H9 (cell line): ENCODE measurements around the gene ABCB11. TPM values are rescaled to one million over a fixed set of nuclear protein-coding genes. Genes with fewer than 3 reads are reported as not detected.

ENCODE experiments used
- DNase-seq: peaks from one replicate; pipeline ENCODE4 v3.0.0-alpha.2; 2017
- H2AFZ ChIP-seq: one replicate; pipeline ENCODE4 v1.6.1; 2013; ENCODE audit warnings: mild to moderate bottlenecking, low read length, control low read depth, moderate library complexity
- H2AK5ac ChIP-seq: 2 replicates; pipeline ENCODE4 v1.6.1; 2013; ENCODE audit warnings: low read length, control low read depth, mixed read lengths; ENCODE audit not compliant: insufficient read length
- H2BK120ac ChIP-seq: one replicate; pipeline ENCODE4 v1.6.1; 2013; ENCODE audit warnings: low read depth, mild to moderate bottlenecking, low read length, control low read depth, inconsistent platforms; ENCODE audit not compliant: poor library complexity, severe bottlenecking
- H2BK12ac ChIP-seq: 2 replicates; pipeline ENCODE4 v1.6.1; 2013; ENCODE audit warnings: low read length, control low read depth, mixed read lengths, low read depth; ENCODE audit not compliant: insufficient read length
- H2BK15ac ChIP-seq: 2 replicates; pipeline ENCODE4 v1.6.1; 2013; ENCODE audit warnings: low read depth, low read length, control low read depth
- H2BK20ac ChIP-seq: one replicate; pipeline ENCODE4 v1.6.1; 2013; ENCODE audit warnings: low read depth, mild to moderate bottlenecking, low read length, control low read depth, inconsistent platforms; ENCODE audit not compliant: poor library complexity, severe bottlenecking
- H2BK5ac ChIP-seq: 2 replicates; pipeline ENCODE4 v1.6.1; 2013; ENCODE audit warnings: low read length, control low read depth, mixed read lengths; ENCODE audit not compliant: insufficient read length
- H3K14ac ChIP-seq: 2 replicates; pipeline ENCODE4 v1.6.1; 2013; ENCODE audit warnings: low read length, control low read depth; ENCODE audit not compliant: insufficient read depth
- H3K18ac ChIP-seq: 2 replicates; pipeline ENCODE4 v1.6.1; 2013; ENCODE audit warnings: low read depth, mild to moderate bottlenecking, mixed read lengths, low read length, control low read depth; ENCODE audit not compliant: insufficient read length
- H3K23ac ChIP-seq: 2 replicates; pipeline ENCODE4 v1.6.1; 2013; ENCODE audit warnings: low read length, control low read depth, mixed read lengths, low read depth; ENCODE audit not compliant: insufficient read length
- H3K23me2 ChIP-seq: 2 replicates; pipeline ENCODE4 v1.6.1; 2013; ENCODE audit warnings: low read depth, mild to moderate bottlenecking, mixed read lengths, low read length, control low read depth; ENCODE audit not compliant: insufficient read length, poor library complexity, severe bottlenecking
- H3K27ac ChIP-seq: 2 replicates; pipeline ENCODE4 v1.5.1; 2013; ENCODE audit warnings: low read length, control low read depth, mixed read lengths, low read depth; ENCODE audit not compliant: insufficient read length
- H3K27me3 ChIP-seq: 2 replicates; pipeline ENCODE4 v1.6.1; 2013; ENCODE audit warnings: low read length, control low read depth, inconsistent platforms; ENCODE audit not compliant: insufficient read depth
- H3K4ac ChIP-seq: 2 replicates; pipeline ENCODE4 v1.6.1; 2013; ENCODE audit warnings: low read depth, mild to moderate bottlenecking, control low read depth, inconsistent platforms, low read length, moderate library complexity
- H3K4me1 ChIP-seq: 2 replicates; pipeline ENCODE4 v1.6.1; 2013; ENCODE audit warnings: low read length, control low read depth, inconsistent platforms; ENCODE audit not compliant: insufficient read depth
- H3K4me2 ChIP-seq: 2 replicates; pipeline ENCODE4 v1.6.1; 2013; ENCODE audit warnings: low read length, control low read depth, mixed read lengths; ENCODE audit not compliant: insufficient read length, insufficient read depth
- H3K56ac ChIP-seq: 2 replicates; pipeline ENCODE4 v1.6.1; 2013; ENCODE audit warnings: low read depth, mild to moderate bottlenecking, mixed read lengths, low read length, control low read depth; ENCODE audit not compliant: insufficient read length
- H3K79me1 ChIP-seq: 2 replicates; pipeline ENCODE4 v1.6.1; 2013; ENCODE audit warnings: low read depth, mild to moderate bottlenecking, moderate library complexity, low read length, control low read depth, inconsistent platforms; ENCODE audit not compliant: insufficient read depth, poor library complexity, severe bottlenecking
- H3K79me2 ChIP-seq: 2 replicates; pipeline ENCODE4 v1.6.1; 2013; ENCODE audit warnings: low read length, control low read depth, inconsistent platforms; ENCODE audit not compliant: insufficient read depth
- H3K9ac ChIP-seq: 2 replicates; pipeline ENCODE4 v1.6.1; 2013; ENCODE audit warnings: low read length, control low read depth, mixed read lengths; ENCODE audit not compliant: insufficient read length; ENCODE audit errors: extremely low read depth
- H3K9me3 ChIP-seq: one replicate; pipeline ENCODE4 v1.6.1; 2013; ENCODE audit warnings: low read depth, low read length, inconsistent platforms; ENCODE audit not compliant: control insufficient read depth
- H3T11ph ChIP-seq: one replicate; pipeline ENCODE4 v1.6.1; 2013; ENCODE audit warnings: mild to moderate bottlenecking, low read length, control low read depth, inconsistent platforms
- H4K20me1 ChIP-seq: one replicate; pipeline ENCODE4 v1.6.1; 2013; ENCODE audit not compliant: control insufficient read depth, insufficient read length, insufficient read depth
- H4K5ac ChIP-seq: 2 replicates; pipeline ENCODE4 v1.6.1; 2013; ENCODE audit warnings: low read depth, mild to moderate bottlenecking, mixed read lengths, low read length, control low read depth; ENCODE audit not compliant: insufficient read length
- H4K8ac ChIP-seq: replicated peaks from 2 replicates; pipeline ENCODE4 v1.6.1; 2013; ENCODE audit warnings: low read length, control low read depth, mixed read lengths, low read depth; ENCODE audit not compliant: insufficient read length
- H4K91ac ChIP-seq: 2 replicates; pipeline ENCODE4 v1.6.1; 2013; ENCODE audit warnings: low read depth, mild to moderate bottlenecking, moderate library complexity, mixed read lengths, low read length, control low read depth; ENCODE audit not compliant: insufficient read length
- H3K27ac Mint-ChIP-seq, 3 experiments: 2 replicates in 2 of 3; 3 replicates in 1 of 3; pipeline ENCODE4 v1.8.0; 2020 to 2021; ENCODE audit warnings: mixed read lengths in 3 of 3, mild to moderate bottlenecking in 1 of 3, moderate library complexity in 1 of 3
- H3K27me3 Mint-ChIP-seq: 2 replicates; pipeline ENCODE4 v1.8.0; 2021; ENCODE audit warnings: low read depth, mild to moderate bottlenecking, moderate library complexity, mixed read lengths
- H3K36me3 Mint-ChIP-seq, 3 experiments: 2 replicates in 2 of 3; 3 replicates in 1 of 3; pipeline ENCODE4 v1.8.0; 2020 to 2021; ENCODE audit warnings: low read depth in 3 of 3, mixed read lengths in 3 of 3; ENCODE audit not compliant: insufficient read depth in 1 of 3
- H3K4me1 Mint-ChIP-seq, 2 experiments: 2 replicates each; pipeline ENCODE4 v1.8.0; 2020; ENCODE audit warnings: mixed read lengths in 2 of 2
- H3K4me3 Mint-ChIP-seq, 2 experiments: 2 replicates in 1 of 2; 3 replicates in 1 of 2; pipeline ENCODE4 v1.8.0; 2020 to 2021; ENCODE audit warnings: mild to moderate bottlenecking in 2 of 2, mixed read lengths in 2 of 2, moderate library complexity in 1 of 2
- H3K9me3 Mint-ChIP-seq, 2 experiments: 2 replicates in 1 of 2; 3 replicates in 1 of 2; pipeline ENCODE4 v1.8.0; 2020; ENCODE audit warnings: mild to moderate bottlenecking in 2 of 2, mixed read lengths in 2 of 2, moderate library complexity in 1 of 2
- CTCF ChIP-seq: fragments of 200-600 bp; sonication (generic); conservative IDR thresholded peaks from 3 replicates; pipeline ENCODE4 v1.8.0; 2021; ENCODE audit warnings: antibody characterized with exemption, mild to moderate bottlenecking
- WGBS: extraction: QIAGEN DNeasy Blood & Tissue Kit; methylation state at CpG from one replicate; pipeline ENCODE4 v1.1.7; 2013; ENCODE audit warnings: missing lambda C conversion rate, low lambda C conversion rate, mixed read lengths; ENCODE audit not compliant: insufficient read length; ENCODE audit errors: extremely low coverage; 5-methylcytosine and 5-hydroxymethylcytosine counted together
- total RNA-seq: library from RNA; stranded (reverse); gene quantifications from 2 replicates; pipeline ENCODE4 v1.2.1, GENCODE V29; 2021

Gene ABCB11
- total RNA-seq, 1 experiment from 2014 or later, result not detected

- no peak overlapping the region for H3K27ac Mint-ChIP-seq
- Histone ChIP-seq H3K4me2 (no peak overlapping the region), H3K4ac (no peak overlapping the region)
These were observed 35.8 kb upstream of the ABCB11 start for GRCh38 chr2:169066897-169067296.

More at GRCh38 chr2:169066897-169067296, 35.8 kb upstream of the ABCB11 start:
- Mint-ChIP-seq H3K27me3 (no peaks in the 10 kb centered on the region), H3K4me1 (peaks cover 0 to 5% of the 10 kb centered on the region in 2 experiments; a peak in 1 of 4 replicates), H3K36me3 (no peaks in the 10 kb centered on the region), H3K4me3 (no peak overlapping the region), H3K9me3 (no peaks in the 10 kb centered on the region)
- Histone ChIP-seq H2BK5ac (no peak overlapping the region), H3K18ac (no peak overlapping the region), H4K91ac (no peak overlapping the region), H4K20me1 (no peaks in the 10 kb centered on the region), H4K5ac (no peak overlapping the region), H3K56ac (no peak overlapping the region), H3K27ac (no peak overlapping the region), H3K79me1 (no peaks in the 10 kb centered on the region), H4K8ac (no peak overlapping the region), H2BK120ac (no peak overlapping the region), H2AFZ (no peak overlapping the region), H3K9me3 (no peaks in the 10 kb centered on the region), H3K4me1 (no peaks in the 10 kb centered on the region), H3K23ac (no peak overlapping the region), H3K14ac (no peak overlapping the region), H2BK12ac (no peak overlapping the region), H3T11ph (no peak overlapping the region), H3K27me3 (no peaks in the 10 kb centered on the region), H3K9ac (no peak overlapping the region), H3K23me2 (no peaks in the 10 kb centered on the region), H3K79me2 (no peaks in the 10 kb centered on the region), H2AK5ac (no peak overlapping the region), H2BK15ac (no peak overlapping the region), H2BK20ac (no peak overlapping the region)
- no peak for TF ChIP-seq CTCF
- WGBS, result no CpG with 5 or more reads among the region's 1 CpG
- no peak for DNase-seq
